Measurements from ENCODE around the gene MGMT. TPM values are rescaled to one million over a fixed set of nuclear protein-coding genes. Genes with fewer than 3 reads are reported as not detected.
A peak's percentile ranks its signal among the peaks of the same experiment; 100 is the strongest.

Gene MGMT
- total RNA-seq, 2 donors from 2014 or later, result 18.3 to 25.5 TPM

DNA sequence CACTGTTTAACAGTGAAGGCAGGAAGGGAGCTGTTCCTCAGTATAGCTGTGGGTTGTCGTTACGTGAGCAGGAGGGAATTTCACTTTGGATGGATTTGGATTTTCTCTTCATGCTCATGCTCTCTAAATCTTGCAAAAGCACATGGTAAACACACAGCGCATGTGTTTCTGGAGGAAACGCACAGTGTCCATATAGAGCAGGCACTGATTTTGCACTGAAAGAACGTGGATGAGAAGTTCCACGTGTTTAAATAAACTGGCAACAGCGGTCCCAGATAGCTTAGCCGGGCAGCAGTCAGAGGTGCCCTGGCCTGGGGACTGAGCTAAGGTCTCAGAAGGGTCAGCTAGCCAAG, 188.6 kb downstream of the MGMT start:
- ATAC-seq (ENCODE audit: insufficient number of reproducible peaks, low FRiP score, low read depth) (no peak), DNase-seq (ENCODE audit: low spot score) (no peak)
- H3K4me3 ChIP-seq, result no peak overlapping the region
- H3K27ac ChIP-seq, result no peak overlapping the region
- no peaks in the 10 kb centered on the region for H3K27me3 ChIP-seq (replicated peaks; ENCODE audit: insufficient read depth)
- TF ChIP-seq, protein P1, sequence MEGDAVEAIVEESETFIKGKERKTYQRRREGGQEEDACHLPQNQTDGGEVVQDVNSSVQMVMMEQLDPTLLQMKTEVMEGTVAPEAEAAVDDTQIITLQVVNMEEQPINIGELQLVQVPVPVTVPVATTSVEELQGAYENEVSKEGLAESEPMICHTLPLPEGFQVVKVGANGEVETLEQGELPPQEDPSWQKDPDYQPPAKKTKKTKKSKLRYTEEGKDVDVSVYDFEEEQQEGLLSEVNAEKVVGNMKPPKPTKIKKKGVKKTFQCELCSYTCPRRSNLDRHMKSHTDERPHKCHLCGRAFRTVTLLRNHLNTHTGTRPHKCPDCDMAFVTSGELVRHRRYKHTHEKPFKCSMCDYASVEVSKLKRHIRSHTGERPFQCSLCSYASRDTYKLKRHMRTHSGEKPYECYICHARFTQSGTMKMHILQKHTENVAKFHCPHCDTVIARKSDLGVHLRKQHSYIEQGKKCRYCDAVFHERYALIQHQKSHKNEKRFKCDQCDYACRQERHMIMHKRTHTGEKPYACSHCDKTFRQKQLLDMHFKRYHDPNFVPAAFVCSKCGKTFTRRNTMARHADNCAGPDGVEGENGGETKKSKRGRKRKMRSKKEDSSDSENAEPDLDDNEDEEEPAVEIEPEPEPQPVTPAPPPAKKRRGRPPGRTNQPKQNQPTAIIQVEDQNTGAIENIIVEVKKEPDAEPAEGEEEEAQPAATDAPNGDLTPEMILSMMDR (IDR thresholded peaks at IDR 0.05), result no peak
- peaks cover 0 to 8% of the 10 kb centered on the region in 2 donors for H3K4me1 ChIP-seq (ENCODE audit: control insufficient read depth in 1 of 2, low read depth in 2 of 2)
- no peaks in the 10 kb centered on the region for H3K36me3 ChIP-seq
- no peaks in the 10 kb centered on the region for H3K9me3 ChIP-seq

DNA sequence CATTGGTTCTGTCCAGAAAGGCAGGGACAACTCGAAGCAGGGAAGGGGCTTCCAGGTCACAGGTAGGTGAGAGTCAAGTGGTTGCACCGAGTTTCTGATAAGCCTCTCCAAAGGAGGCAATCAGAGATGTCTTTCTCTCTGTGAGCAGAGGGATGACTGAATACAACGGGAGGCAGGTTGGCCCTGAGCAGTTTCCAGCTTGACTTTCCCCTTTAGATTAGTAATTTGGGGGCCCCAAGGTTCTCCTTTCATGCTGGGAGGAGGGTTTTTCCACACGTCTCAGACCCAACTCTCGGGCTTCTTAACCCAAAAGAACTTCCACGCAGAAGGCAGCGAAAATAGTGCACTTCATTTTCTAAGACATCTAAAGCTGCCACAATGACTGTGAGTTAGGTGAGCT, 189.6 kb downstream of the MGMT start:
- H3K9me3 ChIP-seq, result no peaks in the 10 kb centered on the region
- ATAC-seq (ENCODE audit: insufficient number of reproducible peaks, low FRiP score, low read depth) (no peak), DNase-seq (ENCODE audit: low spot score) (no peak)
- H3K4me3 ChIP-seq, result no peak overlapping the region
- TF ChIP-seq, protein P1 (IDR thresholded peaks at IDR 0.05), result no peak
- no peaks in the 10 kb centered on the region for H3K36me3 ChIP-seq
- no peak overlapping the region for H3K27ac ChIP-seq
- peaks cover 0 to 8% of the 10 kb centered on the region in 2 donors for H3K4me1 ChIP-seq (ENCODE audit: control insufficient read depth in 1 of 2, low read depth in 2 of 2)
- H3K27me3 ChIP-seq (replicated peaks; ENCODE audit: insufficient read depth), result no peaks in the 10 kb centered on the region

DNA sequence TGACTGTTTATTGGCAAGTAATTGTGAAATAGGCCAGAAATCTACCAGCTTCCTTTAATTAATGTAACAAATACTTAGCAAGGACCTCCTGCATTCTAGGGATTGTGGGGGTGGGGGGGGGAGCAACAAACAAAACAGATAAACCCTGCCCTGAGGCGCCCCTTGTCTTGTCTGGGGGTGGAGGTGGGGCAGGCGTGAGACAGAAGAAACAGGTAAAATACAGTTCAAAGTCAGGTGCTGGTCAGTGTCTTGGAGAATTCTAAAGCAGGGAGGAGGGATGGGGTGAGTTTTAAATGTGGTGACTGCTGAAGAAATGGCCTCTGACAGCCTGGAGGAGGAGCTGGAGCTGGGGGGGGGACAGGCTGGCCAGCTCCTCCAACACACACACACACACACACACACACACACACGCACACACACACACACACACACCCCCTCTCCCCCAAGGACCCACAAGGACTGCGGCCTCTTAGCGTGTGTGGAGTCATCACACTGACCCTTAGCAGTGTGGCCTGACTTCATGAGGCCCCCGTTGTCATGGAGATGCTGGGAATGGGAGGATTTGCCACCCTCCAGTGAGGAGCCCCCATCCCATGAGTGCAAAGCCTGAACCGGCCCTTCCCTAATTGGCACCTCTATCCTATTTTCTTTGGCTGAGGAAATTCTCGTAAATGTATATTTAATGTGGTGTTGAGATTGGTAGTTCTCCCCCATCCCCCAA, 190.4 kb downstream of the MGMT start:
- DNase-seq (ENCODE audit: low spot score) (no peak), ATAC-seq (ENCODE audit: insufficient number of reproducible peaks, low FRiP score, low read depth) (no peak)
- Histone ChIP-seq H3K27ac (no peak overlapping the region), H3K4me1 (ENCODE audit: control insufficient read depth in 1 of 2, low read depth in 2 of 2) (peaks cover 0 to 8% of the 10 kb centered on the region in 2 donors), H3K36me3 (no peaks in the 10 kb centered on the region), H3K27me3 (replicated peaks; ENCODE audit: insufficient read depth) (no peaks in the 10 kb centered on the region), H3K9me3 (no peaks in the 10 kb centered on the region), H3K4me3 (no peak overlapping the region)
- TF ChIP-seq, protein P1 (IDR thresholded peaks at IDR 0.05), result no peak

DNA sequence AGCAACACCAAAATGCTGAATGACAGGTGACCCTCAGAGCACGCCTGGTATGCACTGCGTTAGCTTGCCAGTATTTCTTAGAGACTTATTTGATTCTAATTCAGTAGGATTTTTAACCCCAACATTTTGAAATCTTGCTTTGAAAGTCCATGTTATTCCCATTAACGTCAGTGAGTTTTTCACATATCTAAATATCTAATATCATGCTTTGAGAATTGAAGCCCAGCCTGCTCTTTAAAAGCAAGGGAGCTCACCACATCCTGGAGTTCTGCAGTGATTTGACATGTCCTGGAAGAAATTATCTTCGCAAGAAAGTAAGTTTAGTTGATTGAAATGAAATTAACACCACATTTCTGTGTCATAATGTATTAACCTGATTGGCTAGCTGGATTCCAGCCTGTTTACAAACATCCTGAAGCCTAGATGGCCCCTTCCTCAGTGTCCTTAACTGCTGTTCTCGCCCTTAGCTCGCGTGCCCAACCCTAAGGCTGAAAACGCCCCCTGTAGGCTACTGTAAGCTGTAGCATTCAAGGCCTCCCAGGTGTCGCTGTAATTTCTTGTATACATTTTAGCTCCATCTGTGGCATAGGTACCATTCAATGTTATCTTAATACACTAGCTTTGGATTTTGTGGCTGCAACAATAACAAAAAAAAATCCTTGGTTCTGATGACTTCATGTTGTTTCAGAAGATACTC, 191.5 kb downstream of the MGMT start:
- no peak overlapping the region for H3K27ac ChIP-seq
- no peaks in the 10 kb centered on the region for H3K27me3 ChIP-seq (replicated peaks; ENCODE audit: insufficient read depth)
- no peaks in the 10 kb centered on the region for H3K36me3 ChIP-seq
- TF ChIP-seq, protein P1 (IDR thresholded peaks at IDR 0.05), result no peak
- H3K4me3 ChIP-seq, result no peak overlapping the region
- H3K4me1 ChIP-seq (ENCODE audit: control insufficient read depth in 1 of 2, low read depth in 2 of 2), result peaks cover 0 to 8% of the 10 kb centered on the region in 2 donors
- DNase-seq (ENCODE audit: low spot score), result no peak
- no peak for ATAC-seq (ENCODE audit: insufficient number of reproducible peaks, low FRiP score, low read depth)
- no peaks in the 10 kb centered on the region for H3K9me3 ChIP-seq

DNA sequence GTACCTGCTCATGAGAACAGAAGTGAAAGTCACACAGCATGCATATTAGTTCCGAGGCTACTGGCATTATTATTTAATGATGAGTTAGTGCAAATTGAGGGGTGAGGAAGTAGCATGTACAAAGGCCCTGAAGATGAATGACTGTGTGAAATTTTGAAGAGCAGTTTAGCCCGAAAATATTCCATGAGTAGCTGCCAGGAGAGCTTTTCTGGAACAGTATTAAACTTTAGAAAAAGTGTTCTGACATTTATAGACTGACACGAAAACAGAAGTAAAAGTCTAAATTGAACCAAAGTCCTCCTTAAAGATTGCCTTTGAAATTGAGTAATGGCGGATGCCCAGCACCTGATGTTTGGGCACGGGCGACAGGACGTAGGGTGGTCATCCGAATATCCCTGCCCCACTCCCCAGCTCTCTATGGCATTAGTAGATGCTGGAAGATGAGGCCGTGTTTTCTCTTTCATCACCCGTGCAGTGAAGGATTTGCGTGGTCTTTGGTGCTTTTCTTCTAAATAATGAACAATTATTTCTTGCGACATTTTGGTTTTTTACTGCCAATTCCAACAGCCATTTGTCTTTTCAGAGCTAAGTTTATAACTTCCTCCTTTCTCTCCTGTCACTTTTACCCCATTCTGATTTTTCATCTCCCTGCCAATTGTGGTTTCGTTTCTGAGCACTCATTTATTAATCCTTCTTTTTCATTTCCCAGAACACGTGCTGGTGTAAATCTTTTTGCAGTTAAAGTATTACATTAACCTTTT, 192.6 kb downstream of the MGMT start:
- Histone ChIP-seq H3K27me3 (replicated peaks; ENCODE audit: insufficient read depth) (no peaks in the 10 kb centered on the region), H3K9me3 (no peaks in the 10 kb centered on the region), H3K36me3 (no peaks in the 10 kb centered on the region), H3K4me1 (ENCODE audit: control insufficient read depth in 1 of 2, low read depth in 2 of 2) (peaks cover 0 to 8% of the 10 kb centered on the region in 2 donors), H3K27ac (no peak overlapping the region), H3K4me3 (peak overlapping the region; percentile 55)
- ATAC-seq (ENCODE audit: insufficient number of reproducible peaks, low FRiP score, low read depth), result no peak
- no peak for DNase-seq (ENCODE audit: low spot score)
- TF ChIP-seq, protein P1 (IDR thresholded peaks at IDR 0.05), result no peak
